ENCODE measurements around the gene PHLDA2.
A peak's percentile ranks its signal among the peaks of the same experiment; 100 is the strongest.
"Not testable (repeated sequence)": the region's sequence is repeated elsewhere in the genome, so short reads cannot be mapped to it uniquely, and the experiment has no call there.

PHLDA2 gene

GRCh38 chr11:2944530-2944929 is 15.3 kb upstream of the PHLDA2 start:
- DNase-seq, result no peak

- no peak for DNase-seq
Observed at GRCh38 chr11:2943711-2944118, 14.5 kb upstream of the PHLDA2 start.

GRCh38 chr11:2942872-2943710 is 13.9 kb upstream of the PHLDA2 start:
- DNase-seq, result no peak

- DNase-seq, result no peak
Observed at GRCh38 chr11:2942447-2942846, 13.2 kb upstream of the PHLDA2 start.

GRCh38 chr11:2940921-2941821 is 12.0 kb upstream of the PHLDA2 start:
- DNase-seq, result no peak

- no peak for DNase-seq
Observed at GRCh38 chr11:2940147-2940920, 11.1 kb upstream of the PHLDA2 start.

- DNase-seq, result not testable (repeated sequence)
Observed at GRCh38 chr11:2938458-2939418, 9.5 kb upstream of the PHLDA2 start.

- DNase-seq, result not testable (repeated sequence)
Observed at GRCh38 chr11:2937641-2938457, 8.6 kb upstream of the PHLDA2 start.

GRCh38 chr11:2934611-2935239 is 5.5 kb upstream of the PHLDA2 start:
- no peak for DNase-seq

- DNase-seq, result no peak
Observed at GRCh38 chr11:2934021-2934550, 4.9 kb upstream of the PHLDA2 start.

- no peak for DNase-seq
Observed at GRCh38 chr11:2933375-2934020, 4.3 kb upstream of the PHLDA2 start.

- no peak for DNase-seq
Observed at GRCh38 chr11:2932850-2933251, 3.6 kb upstream of the PHLDA2 start.

- no peak for DNase-seq
Observed at GRCh38 chr11:2931771-2932738, 2.8 kb upstream of the PHLDA2 start.

- DNase-seq, result no peak
Observed at GRCh38 chr11:2931420-2931746, 2.2 kb upstream of the PHLDA2 start.

- peak in 1 of 2 experiments; percentile 48 for DNase-seq
Observed at GRCh38 chr11:2930704-2931419, 1.6 kb upstream of the PHLDA2 start.

- DNase-seq, result no peak
Observed at GRCh38 chr11:2929950-2930703, 907 bp upstream of the PHLDA2 start.

- DNase-seq, result no peak
Observed at GRCh38 chr11:2929531-2929949, 320 bp upstream of the PHLDA2 start.

All from SHP77 (cell line).